ENCODE data around the gene SERPINB11. TPM values are rescaled to one million over a fixed set of nuclear protein-coding genes. Genes with fewer than 3 reads are reported as not detected.
"Not testable (repeated sequence)": the region's sequence is repeated elsewhere in the genome, so short reads cannot be mapped to it uniquely, and the experiment has no call there.

SERPINB11 gene
- total RNA-seq, 1 donor from 2014 or later: not detected

GRCh38 chr18:63757541-63757940, 54.8 kb downstream of the SERPINB11 start:
- Histone ChIP-seq H3K27ac (no peak overlapping the region), H3K4me3 (no peak overlapping the region), H3K9me3 (peaks cover 0 to 10% of the 10 kb centered on the region in 2 donors), H3K4me1 (no peaks in the 10 kb centered on the region), H3K36me3 (no peaks in the 10 kb centered on the region), H3K27me3 (no peaks in the 10 kb centered on the region)
- intact Hi-C loops (cut with DNase I): no loop called here
- DNase-seq (ENCODE audit: low spot score in 2 of 2): no peak
- no peak for TF ChIP-seq CTCF (IDR thresholded peaks at IDR 0.05)

- Histone ChIP-seq H3K4me1 (no peaks in the 10 kb centered on the region), H3K4me3 (no peak overlapping the region), H3K27ac (no peak overlapping the region), H3K9me3 (peaks cover 0 to 10% of the 10 kb centered on the region in 2 donors), H3K27me3 (no peaks in the 10 kb centered on the region), H3K36me3 (no peaks in the 10 kb centered on the region)
- no peak for DNase-seq (ENCODE audit: low spot score in 2 of 2)
- TF ChIP-seq CTCF (IDR thresholded peaks at IDR 0.05): no peak
- intact Hi-C loops (cut with DNase I): no loop called here
These were observed 56.0 kb downstream of the SERPINB11 start for GRCh38 chr18:63758615-63759240.

DNA sequence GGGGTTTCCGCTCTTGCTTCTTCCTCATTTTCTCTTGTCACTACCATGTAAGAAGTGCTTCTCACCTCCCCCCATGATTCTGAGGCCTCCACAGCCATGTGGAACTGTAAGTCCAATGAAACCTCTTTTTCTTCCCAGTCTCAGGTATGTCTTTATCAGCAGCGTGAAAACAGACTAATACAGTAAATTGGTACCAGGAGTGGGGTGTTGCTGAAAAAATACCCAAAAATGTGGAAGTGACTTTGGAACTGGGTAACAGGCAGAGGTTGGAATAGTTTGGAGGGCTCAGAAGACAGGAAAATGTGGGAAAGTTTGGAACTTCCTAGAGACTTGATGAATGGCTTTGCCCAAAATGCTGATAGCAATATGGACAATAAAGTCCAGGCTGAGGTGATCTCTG, 57.0 kb downstream of the SERPINB11 start:
- H3K36me3 ChIP-seq; intact Hi-C loops (cut with DNase I); DNase-seq (ENCODE audit: low spot score in 2 of 2); H3K27ac ChIP-seq; H3K27me3 ChIP-seq; H3K4me3 ChIP-seq; H3K4me1 ChIP-seq: not testable (repeated sequence)
- H3K9me3 ChIP-seq: peaks cover 0 to 10% of the 10 kb centered on the region in 2 donors

DNA sequence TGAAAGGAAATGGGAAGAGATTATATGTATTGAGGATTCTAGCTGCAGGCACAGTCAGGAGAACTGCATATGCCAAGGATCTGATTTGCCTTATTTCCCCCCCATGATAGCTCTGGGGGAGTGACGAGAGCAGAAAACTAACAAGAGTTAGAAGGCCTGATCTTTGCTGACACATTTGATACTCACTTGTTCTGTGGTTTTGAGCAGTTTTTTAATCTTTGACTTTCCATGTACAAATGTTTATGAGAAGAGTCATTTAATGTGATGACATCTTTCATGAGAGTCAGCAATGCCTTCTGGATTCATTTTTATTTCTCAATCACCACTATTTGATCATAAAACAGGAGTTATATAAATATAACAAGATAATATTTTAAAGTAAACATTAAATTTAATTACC, 59.8 kb downstream of the SERPINB11 start:
- no peak for TF ChIP-seq CTCF (IDR thresholded peaks at IDR 0.05)
- no peaks in the 10 kb centered on the region for H3K36me3 ChIP-seq
- H3K9me3 ChIP-seq: peaks cover 0 to 10% of the 10 kb centered on the region in 2 donors
- H3K4me1 ChIP-seq: no peaks in the 10 kb centered on the region
- DNase-seq (ENCODE audit: low spot score in 2 of 2): no peak
- H3K4me3 ChIP-seq: no peak overlapping the region
- H3K27me3 ChIP-seq: no peaks in the 10 kb centered on the region
- no peak overlapping the region for H3K27ac ChIP-seq
- intact Hi-C loops (cut with DNase I): no loop called here

DNA sequence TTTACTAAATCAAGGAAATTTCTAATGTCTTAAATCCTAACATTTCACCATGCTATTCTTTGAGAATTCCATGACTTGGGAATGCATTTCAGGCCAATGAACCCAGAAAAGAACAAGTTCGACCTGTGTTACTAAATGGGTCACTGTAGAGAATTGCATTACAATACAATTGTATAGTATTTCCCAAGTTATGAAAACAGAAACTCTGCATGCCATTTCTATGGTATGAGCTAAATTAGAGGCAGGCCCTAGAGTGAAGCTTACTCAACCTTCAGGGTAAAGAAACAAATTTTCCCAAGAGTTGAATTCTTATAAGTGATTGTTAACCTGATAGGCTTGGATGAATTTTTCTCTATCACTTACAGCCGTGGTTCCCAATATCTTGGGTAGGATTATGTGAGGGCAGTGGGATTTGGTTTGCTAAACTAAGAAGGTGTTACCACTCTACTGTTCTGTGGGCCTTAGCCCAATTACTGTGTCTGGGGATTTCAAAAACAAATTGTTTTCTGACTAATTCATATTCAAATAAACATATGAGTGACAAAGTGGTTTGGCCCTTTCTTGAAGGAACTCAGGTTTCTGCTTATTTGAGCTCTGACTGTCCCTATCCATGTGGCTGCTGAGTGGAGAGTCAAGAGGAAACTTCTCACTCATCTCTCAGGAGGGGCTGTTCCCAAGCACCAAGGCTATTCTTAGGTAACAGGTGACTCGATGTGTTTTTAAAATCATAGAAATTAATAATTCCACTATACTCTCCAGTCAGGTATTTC, 61.3 kb downstream of the SERPINB11 start:
- H3K4me1 ChIP-seq: no peaks in the 10 kb centered on the region
- H3K27me3 ChIP-seq: no peaks in the 10 kb centered on the region
- no peak overlapping the region for H3K27ac ChIP-seq
- no peak for DNase-seq (ENCODE audit: low spot score in 2 of 2)
- H3K9me3 ChIP-seq: peaks cover 0 to 10% of the 10 kb centered on the region in 2 donors
- intact Hi-C loops (cut with DNase I): no loop called here
- no peak for TF ChIP-seq CTCF (IDR thresholded peaks at IDR 0.05)
- no peaks in the 10 kb centered on the region for H3K36me3 ChIP-seq
- no peak overlapping the region for H3K4me3 ChIP-seq

DNA sequence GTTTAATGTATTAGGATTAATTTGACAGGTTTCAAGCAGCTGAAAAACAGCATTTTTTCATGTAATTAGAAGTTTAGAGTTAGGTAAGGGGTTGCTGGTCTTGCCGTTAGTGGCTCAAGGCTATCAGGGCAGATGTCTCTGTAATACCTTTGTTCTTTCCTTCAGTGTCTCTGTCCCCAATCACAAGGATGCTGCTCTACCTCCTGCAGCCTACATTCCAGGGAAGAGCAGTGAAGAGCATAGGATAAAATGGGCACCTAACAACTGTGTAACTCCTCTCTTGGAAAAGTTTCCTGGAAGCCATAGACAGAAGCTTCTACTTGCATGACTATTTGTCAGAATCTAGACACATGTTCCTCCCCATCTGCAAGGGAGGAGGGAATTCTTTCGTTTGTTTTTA, 63.1 kb downstream of the SERPINB11 start:
- no peaks in the 10 kb centered on the region for H3K4me1 ChIP-seq
- intact Hi-C loops (cut with DNase I): no loop called here
- H3K4me3 ChIP-seq: no peak overlapping the region
- no peaks in the 10 kb centered on the region for H3K36me3 ChIP-seq
- no peak for TF ChIP-seq CTCF (IDR thresholded peaks at IDR 0.05)
- no peaks in the 10 kb centered on the region for H3K9me3 ChIP-seq
- no peak overlapping the region for H3K27ac ChIP-seq
- no peak for DNase-seq (ENCODE audit: low spot score in 2 of 2)
- no peaks in the 10 kb centered on the region for H3K27me3 ChIP-seq

Data from ascending aorta (tissue), 2 donors.